Endothelial cell of umbilical vein (primary cell): ENCODE results near the gene SMARCA1. TPM values are rescaled to one million over a fixed set of nuclear protein-coding genes. Genes with fewer than 3 reads are reported as not detected.

Experiments used
- BruUV-seq: library from RNA; stranded (reverse); fragments of 400-500 nt; replicated peaks from 2 replicates; lab custom pipeline; 2021; lab: Mats Ljungman, UMichigan
- CTCF ChIA-PET: fragments of 300-600, 350-600 bp; sonication (Branson Sonifier 250); formaldehyde crosslinking; loops from one replicate; lab custom pipeline; 2021; ENCODE audit warnings: antibody characterized with exemption, inconsistent platforms; lab: Charles Lee
- POLR2A ChIA-PET: fragments of 300-600, 350-600 bp; sonication (Branson Sonifier 250); formaldehyde crosslinking; loops from one replicate; lab custom pipeline; 2021; ENCODE audit warnings: antibody characterized with exemption, inconsistent platforms; lab: Charles Lee
- DNase-seq: peaks from one replicate; pipeline ENCODE4 v3.0.0-alpha.2; 2011; ENCODE audit warnings: low read depth, low spot score
- FAIRE-seq: peaks from 2 replicates; lab custom pipeline; 2011; peaks lifted over from hg19 to GRCh38; lab: Jason Lieb, UNC
- H2AFZ ChIP-seq: 2 replicates; pipeline ENCODE4 v1.6.0; 2012; ENCODE audit warnings: low read depth, low read length, control low read depth, inconsistent platforms
- H3K27ac ChIP-seq: 2 replicates; pipeline ENCODE4 v1.5.1; 2011; ENCODE audit warnings: low read depth, mild to moderate bottlenecking, control low read depth, low read length, moderate library complexity; ENCODE audit not compliant: insufficient read depth
- H3K27me3 ChIP-seq, 2 experiments: 2 replicates each; pipeline versions ENCODE4 v1.6.0 to v1.6.1; 2011; ENCODE audit warnings: low read length in 2 of 2, mixed read lengths in 1 of 2; ENCODE audit not compliant: control insufficient read depth in 2 of 2, insufficient read depth in 2 of 2
- H3K36me3 ChIP-seq, 2 experiments: 2 replicates in 1 of 2; 3 replicates in 1 of 2; pipeline ENCODE4 v1.5.1; 2011; ENCODE audit warnings: low read length in 2 of 2, mild to moderate bottlenecking in 1 of 2, moderate library complexity in 1 of 2; ENCODE audit not compliant: control insufficient read depth in 2 of 2, insufficient read depth in 2 of 2; ENCODE audit errors: extremely low read depth in 1 of 2
- H3K4me1 ChIP-seq: 3 replicates; pipeline ENCODE4 v1.5.1; 2011; ENCODE audit warnings: mild to moderate bottlenecking, low read length; ENCODE audit not compliant: control insufficient read depth, insufficient read depth; ENCODE audit errors: extremely low read depth
- H3K4me2 ChIP-seq: 2 replicates; pipeline ENCODE4 v1.6.1; 2011; ENCODE audit warnings: low read length, control low read depth, mixed read lengths; ENCODE audit not compliant: insufficient read depth
- H3K4me3 ChIP-seq, 3 experiments: fragments of 200-600 bp in 1 of 3; sonication (generic), shearing (Covaris generic) in 1 of 3; replicated peaks in 1 of 3; 2 replicates each; pipeline ENCODE4 v1.5.1; 2011 to 2016; ENCODE audit warnings: control low read depth in 3 of 3, low read length in 3 of 3, mild to moderate bottlenecking in 2 of 3, inconsistent platforms in 1 of 3, low read depth in 1 of 3, moderate library complexity in 1 of 3; ENCODE audit not compliant: insufficient read depth in 1 of 3
- H3K79me2 ChIP-seq: 2 replicates; pipeline ENCODE4 v1.6.0; 2012; ENCODE audit warnings: low read length, inconsistent platforms; ENCODE audit not compliant: control insufficient read depth, insufficient read depth
- H3K9ac ChIP-seq: replicated peaks from 2 replicates; pipeline ENCODE3; 2011; ENCODE audit warnings: low read length, control low read depth; ENCODE audit not compliant: insufficient read depth; ENCODE audit errors: extremely low read depth
- H3K9me1 ChIP-seq: replicated peaks from 3 replicates; pipeline ENCODE4 v1.6.0; 2011; ENCODE audit warnings: mild to moderate bottlenecking, low read length; ENCODE audit not compliant: control insufficient read depth, insufficient read depth; ENCODE audit errors: extremely low read depth
- H3K9me3 ChIP-seq: replicated peaks from 2 replicates; pipeline ENCODE4 v1.5.1; 2012; ENCODE audit warnings: low read length, inconsistent platforms; ENCODE audit not compliant: control insufficient read depth, insufficient read depth
- H4K20me1 ChIP-seq: replicated peaks from 2 replicates; pipeline ENCODE3; 2011; ENCODE audit warnings: mild to moderate bottlenecking, low read length; ENCODE audit not compliant: control insufficient read depth, insufficient read depth; ENCODE audit errors: extremely low read depth
- CTCF ChIP-seq, 2 donors: IDR thresholded peaks; 1 replicate in 1 of 2; 2 replicates in 1 of 2; pipeline ENCODE4 v1.5.1; 2011; ENCODE audit warnings: low read length in 2 of 2, mild to moderate bottlenecking in 2 of 2, moderate library complexity in 2 of 2, control low read depth in 1 of 2, inconsistent platforms in 1 of 2, low read depth in 1 of 2; ENCODE audit not compliant: insufficient read depth in 1 of 2; ENCODE audit errors: extremely low read depth in 1 of 2
- EZH2 ChIP-seq: IDR thresholded peaks from 2 replicates; pipeline ENCODE4 v1.6.1; 2012; ENCODE audit warnings: borderline replicate concordance, low read depth, mild to moderate bottlenecking, moderate library complexity, low read length, inconsistent platforms; ENCODE audit not compliant: severe bottlenecking
- FOS ChIP-seq: IDR thresholded peaks from 2 replicates; pipeline ENCODE4 v1.6.1; 2011; ENCODE audit warnings: mild to moderate bottlenecking, low read length, moderate library complexity, borderline replicate concordance; ENCODE audit not compliant: insufficient read depth
- GATA2 ChIP-seq: IDR thresholded peaks from 2 replicates; pipeline ENCODE4 v1.7.0; 2011; ENCODE audit warnings: low read depth, mild to moderate bottlenecking, moderate library complexity, mixed read lengths, low read length; ENCODE audit not compliant: insufficient read length, insufficient read depth
- JUN ChIP-seq: IDR thresholded peaks from 2 replicates; pipeline ENCODE4 v1.6.1; 2011; ENCODE audit warnings: borderline replicate concordance, low read depth; ENCODE audit not compliant: insufficient read length, insufficient read depth
- MYC ChIP-seq: IDR thresholded peaks from one replicate; pipeline ENCODE4 v1.6.1; 2011; ENCODE audit warnings: mild to moderate bottlenecking, low read depth, low read length
- POLR2A ChIP-seq: IDR thresholded peaks from 2 replicates; pipeline ENCODE4 v1.6.1; 2012; ENCODE audit warnings: low read depth, mild to moderate bottlenecking, control low read depth, low read length
- POLR2AphosphoS5 ChIP-seq: IDR thresholded peaks from 2 replicates; pipeline ENCODE4 v1.6.1; 2012; ENCODE audit warnings: low read depth, mild to moderate bottlenecking, control low read depth, low read length, moderate library complexity; ENCODE audit not compliant: insufficient read depth
- dilution Hi-C: fragments of 300-500 bp; cut with MboI; formaldehyde crosslinking; loops from one replicate; pipeline ENCODE4 v1.15.0; 2019; ENCODE audit warnings: low sequenced_read_pairs; ENCODE audit not compliant: extremely low pct_ligation_motif_present
- intact Hi-C: fragments of 100-400 bp; cut with micrococcal nuclease; formaldehyde crosslinking; loops from one replicate; pipeline ENCODE4 v1.10.0; 2022
- polyA plus RNA-seq, 4 experiments: library from polyadenylated mRNA; depleted of rRNA in 3 of 4; stranded (reverse) in 3 of 4; unstranded in 1 of 4; fragments of >200 nt; gene quantifications; 2 replicates each; pipeline versions ENCODE4 v1.2.1 to v1.2.3, GENCODE V29; 2011 to 2012; ENCODE audit warnings: missing spikeins in 1 of 4
- total RNA-seq: library from RNA; stranded (reverse); gene quantifications from 2 replicates; pipeline ENCODE4 v1.2.3, GENCODE V29; 2021
- TF ChIP-seq, protein P1 (sequence below): IDR thresholded peaks from 2 replicates; pipeline ENCODE4 v1.6.1; 2011; ENCODE audit not compliant: insufficient read depth, insufficient read length

Gene SMARCA1
- total and polyA plus RNA-seq, 2 donors (not counting 3 experiments of a cell fraction or from before 2014, with no cell fraction given) = 8.3 to 29.7 TPM

- FAIRE-seq = no peak
Measured at GRCh38 chrX:129516402-129516801, 6.9 kb downstream of the SMARCA1 start.

DNA sequence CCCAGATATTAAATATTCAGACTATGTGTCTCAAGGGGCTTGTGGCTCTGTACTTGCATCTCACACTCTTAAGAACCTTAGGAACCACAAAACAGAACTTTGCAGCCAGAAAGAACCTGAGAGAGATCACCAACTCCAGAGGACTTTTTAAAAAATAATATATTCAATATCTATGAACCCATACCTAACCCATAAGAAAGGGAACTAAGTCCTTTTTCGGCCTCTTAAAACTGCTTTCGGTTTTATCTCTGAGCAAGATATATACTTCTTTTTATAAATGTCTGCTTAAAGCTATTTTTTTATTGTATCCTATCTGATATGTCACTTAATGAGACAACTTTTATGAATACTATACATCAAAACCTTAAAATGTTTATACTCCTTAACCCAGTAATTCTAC lies 10.9 kb downstream of the SMARCA1 start:
- Histone ChIP-seq H3K4me3 (no peak overlapping the region), H3K36me3 (no peaks in the 10 kb centered on the region), H4K20me1 (no peaks in the 10 kb centered on the region), H3K4me2 (peak overlapping the region; percentile 24), H3K79me2 (no peaks in the 10 kb centered on the region), H3K9me1 (no peaks in the 10 kb centered on the region), H3K4me1 (no peaks in the 10 kb centered on the region), H2AFZ (no peak overlapping the region), H3K9me3 (no peaks in the 10 kb centered on the region), H3K27me3 (no peaks in the 10 kb centered on the region), H3K9ac (no peak overlapping the region), H3K27ac (no peak overlapping the region)
- FAIRE-seq = peak; percentile 61
- TF ChIP-seq MYC (no peak), CTCF (IDR thresholded peaks at IDR 0.05; ENCODE audit: extremely low read depth in 1 of 2, insufficient read depth in 1 of 2, low read depth in 1 of 2, low read length in 2 of 2) (no peak), POLR2A (no peak), JUN (no peak), FOS (no peak), EZH2 (no peak), POLR2AphosphoS5 (no peak), GATA2 (no peak)
- TF ChIP-seq, protein P1, sequence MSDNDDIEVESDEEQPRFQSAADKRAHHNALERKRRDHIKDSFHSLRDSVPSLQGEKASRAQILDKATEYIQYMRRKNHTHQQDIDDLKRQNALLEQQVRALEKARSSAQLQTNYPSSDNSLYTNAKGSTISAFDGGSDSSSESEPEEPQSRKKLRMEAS = no peak
- DNase-seq = no peak
- intact Hi-C loops (no loop called here), dilution Hi-C loops (no loop called here)
- POLR2A ChIA-PET = no interaction called here
- CTCF ChIA-PET = no interaction called here
- BruUV-seq = no TSS peak

More at GRCh38 chrX:129516402-129516801, 6.9 kb downstream of the SMARCA1 start:
- H3K27me3 ChIP-seq = no peaks in the 10 kb centered on the region
- H4K20me1 ChIP-seq = no peaks in the 10 kb centered on the region
- H3K79me2 ChIP-seq = peaks cover 2% of the 10 kb centered on the region
- H3K9me1 ChIP-seq = no peaks in the 10 kb centered on the region
- H3K4me3 ChIP-seq = no peak overlapping the region
- BruUV-seq = no TSS peak
- intact Hi-C loops (no loop called here), dilution Hi-C loops (no loop called here)
- no peaks in the 10 kb centered on the region for H3K36me3 ChIP-seq
- no peak overlapping the region for H2AFZ ChIP-seq
- CTCF ChIA-PET = no interaction called here
- no peak overlapping the region for H3K4me2 ChIP-seq
- no peak for DNase-seq
- no peak overlapping the region for H3K9ac ChIP-seq
- TF ChIP-seq POLR2A (no peak), MYC (no peak), EZH2 (no peak)
- TF ChIP-seq, protein P1 = no peak
- H3K27ac ChIP-seq = no peak overlapping the region
- H3K4me1 ChIP-seq = no peaks in the 10 kb centered on the region
- POLR2A ChIA-PET = no interaction called here
- no peaks in the 10 kb centered on the region for H3K9me3 ChIP-seq
